Karpas-422 (cell line): ENCODE measurements around the gene SOX5. TPM values are rescaled to one million over a fixed set of nuclear protein-coding genes. Genes with fewer than 3 reads are reported as not detected.

ENCODE experiments used
- DNase-seq: peaks from one replicate; pipeline ENCODE4 v3.0.0-alpha.2; 2015
- H2AFZ ChIP-seq: fragments of 200-600 bp; sonication (generic); 2 replicates; pipeline ENCODE4 v1.6.1; 2014; ENCODE audit warnings: antibody characterized with exemption, low read length, mixed read lengths
- H3K27ac ChIP-seq: fragments of 200-600 bp; sonication (generic); 2 replicates; pipeline ENCODE4 v1.5.1; 2014; ENCODE audit warnings: mild to moderate bottlenecking, low read length, moderate library complexity
- H3K27me3 ChIP-seq: fragments of 200-600 bp; sonication (generic); 2 replicates; pipeline ENCODE4 v1.6.1; 2014; ENCODE audit warnings: low read length, mixed read lengths
- H3K36me3 ChIP-seq: fragments of 200-600 bp; sonication (generic); 2 replicates; pipeline ENCODE4 v1.6.1; 2014; ENCODE audit warnings: low read length, mixed read lengths; ENCODE audit not compliant: insufficient read depth
- H3K4me1 ChIP-seq: fragments of 200-600 bp; sonication (generic); 2 replicates; pipeline ENCODE4 v1.6.1; 2014; ENCODE audit warnings: mild to moderate bottlenecking, low read length, mixed read lengths
- H3K4me2 ChIP-seq: fragments of 200-600 bp; sonication (generic); 2 replicates; pipeline ENCODE4 v1.6.1; 2014; ENCODE audit warnings: low read length, low read depth, mild to moderate bottlenecking; ENCODE audit not compliant: poor library complexity, severe bottlenecking
- H3K4me3 ChIP-seq: fragments of 200-600 bp; sonication (generic); 2 replicates; pipeline ENCODE4 v1.5.1; 2014; ENCODE audit warnings: mild to moderate bottlenecking, antibody characterized with exemption, low read length, mixed read lengths
- H3K79me2 ChIP-seq: fragments of 200-600 bp; sonication (generic); 2 replicates; pipeline ENCODE4 v1.6.1; 2014; ENCODE audit warnings: mild to moderate bottlenecking, low read length, mixed read lengths
- H3K9ac ChIP-seq: fragments of 200-600 bp; sonication (generic); 2 replicates; pipeline ENCODE4 v1.6.0; 2014; ENCODE audit warnings: low read length
- H3K9me2 ChIP-seq: fragments of 200-600 bp; sonication (generic), shearing (Covaris generic); replicated peaks from 2 replicates; pipeline ENCODE4 v1.6.0; 2014; ENCODE audit warnings: mild to moderate bottlenecking, low read length, moderate library complexity; ENCODE audit not compliant: insufficient read depth
- H3K9me3 ChIP-seq: fragments of 300-700, 200-600 bp; sonication (generic); 2 replicates; pipeline ENCODE4 v1.6.1; 2014; ENCODE audit warnings: low read length, mixed read lengths
- H4K20me1 ChIP-seq: fragments of 200-600 bp; sonication (generic); 2 replicates; pipeline ENCODE4 v1.6.1; 2014; ENCODE audit warnings: mild to moderate bottlenecking, antibody characterized with exemption, low read length, low read depth; ENCODE audit not compliant: insufficient read depth
- total RNA-seq: library from RNA; depleted of rRNA; stranded (reverse); fragments of >200 nt; shearing (Covaris generic); gene quantifications from 2 replicates; pipeline ENCODE4 v1.2.3, GENCODE V29; 2014; ENCODE audit warnings: low replicate concordance

SOX5 gene
- total RNA-seq, 1 experiment from 2014 or later = 30.5 TPM

DNA sequence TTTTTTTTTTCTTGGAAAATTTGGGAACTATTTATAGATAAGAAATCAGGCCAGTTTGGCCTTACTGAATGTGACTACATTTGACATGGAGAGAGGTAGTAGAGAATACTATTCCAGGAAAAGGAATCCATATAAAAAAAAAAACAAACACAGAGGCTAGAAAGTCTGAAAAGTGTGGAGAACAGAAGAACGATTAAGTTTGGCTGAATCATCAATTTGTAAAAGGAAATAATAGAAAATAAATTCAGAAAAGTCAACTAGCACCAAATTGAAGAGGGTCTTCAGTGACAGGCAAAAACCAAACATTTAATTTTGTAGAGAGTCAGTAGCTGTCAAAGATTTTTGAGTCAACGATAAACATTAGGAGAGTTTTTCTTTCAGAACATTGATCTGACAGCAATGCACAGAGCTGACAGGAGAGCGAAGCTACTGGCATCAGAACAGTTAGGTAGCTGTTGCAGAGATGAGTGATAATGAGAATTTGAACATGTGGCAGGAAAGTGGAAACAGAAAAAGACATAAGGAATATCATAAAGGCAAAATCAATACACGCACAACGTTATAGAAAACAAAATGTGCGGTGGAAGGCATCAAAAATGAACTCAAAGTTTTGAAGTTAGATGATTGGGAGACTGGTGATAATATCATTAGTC is 241.2 kb downstream of the SOX5 start:
- H3K4me2 ChIP-seq = no peak overlapping the region
- H3K27me3 ChIP-seq = no peaks in the 10 kb centered on the region
- H3K9me2 ChIP-seq = no peaks in the 10 kb centered on the region
- H4K20me1 ChIP-seq = no peaks in the 10 kb centered on the region
- no peaks in the 10 kb centered on the region for H3K79me2 ChIP-seq
- no peak overlapping the region for H2AFZ ChIP-seq
- H3K9ac ChIP-seq = no peak overlapping the region
- no peak for DNase-seq
- no peaks in the 10 kb centered on the region for H3K9me3 ChIP-seq
- no peak overlapping the region for H3K4me3 ChIP-seq
- H3K36me3 ChIP-seq = no peaks in the 10 kb centered on the region
- H3K27ac ChIP-seq = no peak overlapping the region
- H3K4me1 ChIP-seq = no peaks in the 10 kb centered on the region

DNA sequence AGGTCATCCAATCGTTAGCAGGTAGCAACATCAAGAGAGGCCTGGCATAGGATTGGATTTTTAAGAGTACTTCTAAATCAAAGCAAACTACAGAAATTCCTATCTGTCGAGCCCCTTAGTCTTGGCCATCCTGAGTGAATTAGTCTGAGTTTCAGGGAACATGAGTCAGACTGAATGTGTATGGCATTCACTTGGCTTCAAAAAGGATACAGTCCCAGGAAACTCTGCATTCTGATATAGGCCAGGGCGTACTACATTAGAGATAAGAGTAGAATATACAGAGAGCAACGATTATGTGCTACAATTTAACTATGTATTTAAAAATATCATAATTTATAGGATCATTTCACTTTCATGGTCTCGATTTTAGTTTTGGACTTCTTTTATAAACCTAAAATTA is 242.2 kb downstream of the SOX5 start:
- H3K27me3 ChIP-seq = no peaks in the 10 kb centered on the region
- no peaks in the 10 kb centered on the region for H3K4me1 ChIP-seq
- no peaks in the 10 kb centered on the region for H3K9me3 ChIP-seq
- no peaks in the 10 kb centered on the region for H3K36me3 ChIP-seq
- no peak for DNase-seq
- H3K9me2 ChIP-seq = no peaks in the 10 kb centered on the region
- no peak overlapping the region for H3K4me2 ChIP-seq
- H3K27ac ChIP-seq = no peak overlapping the region
- no peaks in the 10 kb centered on the region for H3K79me2 ChIP-seq
- no peak overlapping the region for H2AFZ ChIP-seq
- no peak overlapping the region for H3K9ac ChIP-seq
- no peaks in the 10 kb centered on the region for H4K20me1 ChIP-seq
- no peak overlapping the region for H3K4me3 ChIP-seq

DNA sequence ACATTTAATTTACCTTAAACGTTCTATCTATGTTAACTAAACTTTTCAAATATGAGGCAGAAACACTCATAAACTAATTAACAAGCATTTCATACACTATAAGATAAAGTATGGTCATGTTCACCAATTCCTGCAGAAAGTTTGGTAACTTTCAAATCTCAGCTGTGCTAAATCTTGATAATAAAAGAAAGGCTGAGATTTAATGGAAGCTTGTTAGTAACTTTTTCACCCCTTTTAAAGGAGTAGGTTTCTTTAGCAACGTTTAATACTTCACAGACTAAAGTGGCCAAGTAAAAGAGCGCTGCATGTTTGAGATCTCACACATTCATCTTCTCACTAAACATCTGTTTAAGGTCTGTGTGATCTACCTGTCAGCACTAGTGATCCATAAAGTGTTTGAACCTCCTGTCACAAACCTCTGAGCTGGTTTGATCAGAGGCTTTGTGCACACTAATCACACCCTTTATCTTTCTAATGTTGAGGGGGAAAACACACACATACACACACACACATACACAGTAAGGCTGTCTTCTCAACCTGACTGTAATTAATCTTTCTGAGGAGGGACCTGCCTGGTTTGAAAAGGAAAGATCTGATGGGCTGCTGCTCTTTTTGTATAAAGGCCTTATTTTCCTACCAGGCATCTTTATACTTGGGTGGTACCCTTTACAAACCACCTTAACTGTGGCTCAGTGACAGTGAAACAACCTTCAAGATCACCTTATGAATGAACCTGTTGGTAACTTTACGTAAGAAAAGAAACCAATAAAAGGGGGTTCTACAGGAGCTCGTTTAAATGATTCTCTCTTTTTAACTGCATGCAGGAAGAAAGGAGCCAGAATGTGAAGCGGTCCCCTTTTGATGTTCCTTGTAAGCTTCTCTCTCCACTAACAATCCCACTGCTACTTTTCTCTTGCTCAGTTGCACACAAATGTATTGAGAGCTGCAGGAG is 244.2 kb downstream of the SOX5 start:
- Histone ChIP-seq H3K9me2 (no peaks in the 10 kb centered on the region), H3K27me3 (no peaks in the 10 kb centered on the region), H3K79me2 (no peaks in the 10 kb centered on the region), H3K9ac (no peak overlapping the region), H2AFZ (no peak overlapping the region), H3K27ac (no peak overlapping the region), H3K4me3 (no peak overlapping the region), H3K9me3 (no peaks in the 10 kb centered on the region), H3K36me3 (no peaks in the 10 kb centered on the region), H3K4me1 (no peaks in the 10 kb centered on the region), H4K20me1 (no peaks in the 10 kb centered on the region), H3K4me2 (no peak overlapping the region)
- DNase-seq = no peak

DNA sequence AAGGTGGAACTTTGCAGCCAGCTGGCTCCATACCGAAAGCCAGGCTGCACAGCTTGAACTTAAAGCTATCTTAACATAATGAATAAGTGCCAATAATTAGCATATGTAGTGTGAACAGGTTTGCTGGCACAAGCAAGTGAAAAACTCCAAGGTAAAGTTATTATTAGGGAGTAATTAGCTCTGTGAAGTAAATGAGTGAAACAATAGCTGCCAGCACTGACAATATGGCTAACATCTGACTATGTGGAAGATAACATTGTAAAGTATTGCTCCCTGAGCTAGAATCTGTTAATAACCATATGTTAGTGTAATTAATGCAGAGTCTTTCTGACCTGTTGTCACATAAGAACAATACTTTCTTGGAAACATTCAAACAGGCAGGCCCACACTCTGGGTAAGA is 246.4 kb downstream of the SOX5 start:
- H4K20me1 ChIP-seq = no peaks in the 10 kb centered on the region
- no peaks in the 10 kb centered on the region for H3K36me3 ChIP-seq
- H3K4me2 ChIP-seq = no peak overlapping the region
- no peak overlapping the region for H3K4me3 ChIP-seq
- H3K79me2 ChIP-seq = no peaks in the 10 kb centered on the region
- H3K9ac ChIP-seq = no peak overlapping the region
- H2AFZ ChIP-seq = no peak overlapping the region
- no peaks in the 10 kb centered on the region for H3K9me2 ChIP-seq
- no peaks in the 10 kb centered on the region for H3K4me1 ChIP-seq
- H3K27ac ChIP-seq = no peak overlapping the region
- H3K27me3 ChIP-seq = no peaks in the 10 kb centered on the region
- DNase-seq = no peak
- no peaks in the 10 kb centered on the region for H3K9me3 ChIP-seq

DNA sequence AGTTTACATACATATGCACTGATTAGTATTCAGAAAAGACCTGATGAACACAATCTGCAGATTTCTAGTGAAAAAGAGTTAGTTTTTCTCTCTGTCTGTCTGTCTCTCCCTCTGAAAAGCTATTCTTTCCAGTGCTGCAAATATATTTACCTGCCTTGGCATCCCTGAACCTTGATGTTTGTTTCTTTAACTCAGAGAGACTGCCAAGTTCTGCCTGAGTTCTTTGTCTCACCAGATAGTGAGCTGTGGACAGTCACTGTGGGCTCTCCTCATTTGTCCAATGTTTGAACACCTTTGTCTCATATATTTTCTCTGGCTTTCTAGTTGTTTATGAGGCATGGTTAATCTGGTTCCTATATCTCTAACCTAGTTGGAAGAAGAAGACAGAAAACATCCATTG is 250.4 kb downstream of the SOX5 start:
- Histone ChIP-seq H4K20me1 (no peaks in the 10 kb centered on the region), H3K36me3 (no peaks in the 10 kb centered on the region), H2AFZ (no peak overlapping the region), H3K4me1 (no peaks in the 10 kb centered on the region), H3K27me3 (no peaks in the 10 kb centered on the region), H3K9ac (no peak overlapping the region), H3K9me2 (no peaks in the 10 kb centered on the region), H3K9me3 (no peaks in the 10 kb centered on the region), H3K4me3 (no peak overlapping the region), H3K79me2 (no peaks in the 10 kb centered on the region), H3K4me2 (no peak overlapping the region), H3K27ac (no peak overlapping the region)
- no peak for DNase-seq

DNA sequence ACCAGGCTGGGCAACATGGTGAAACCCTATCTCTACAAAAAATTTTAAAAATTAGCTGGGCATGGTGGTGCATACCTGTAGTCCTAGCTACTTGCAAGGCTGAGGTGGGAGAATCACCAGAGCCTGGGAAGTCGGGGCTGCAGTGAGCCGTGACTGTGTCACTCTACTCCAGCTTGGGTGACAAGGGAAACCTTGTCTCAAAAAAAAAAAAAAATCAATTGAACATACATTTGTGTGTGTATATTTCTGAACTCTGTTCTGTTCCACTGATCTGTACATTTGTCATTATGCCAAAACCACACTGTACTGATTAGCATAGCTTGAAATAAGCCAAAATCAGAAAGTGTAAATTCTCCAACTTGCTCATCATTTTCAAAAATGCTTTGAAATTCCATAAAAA is 254.6 kb downstream of the SOX5 start:
- no peak overlapping the region for H3K4me2 ChIP-seq
- no peaks in the 10 kb centered on the region for H3K4me1 ChIP-seq
- no peaks in the 10 kb centered on the region for H3K27me3 ChIP-seq
- DNase-seq = no peak
- no peak overlapping the region for H3K9ac ChIP-seq
- H3K9me2 ChIP-seq = no peaks in the 10 kb centered on the region
- no peaks in the 10 kb centered on the region for H3K9me3 ChIP-seq
- H3K79me2 ChIP-seq = no peaks in the 10 kb centered on the region
- H4K20me1 ChIP-seq = no peaks in the 10 kb centered on the region
- no peak overlapping the region for H3K27ac ChIP-seq
- no peaks in the 10 kb centered on the region for H3K36me3 ChIP-seq
- H3K4me3 ChIP-seq = no peak overlapping the region
- no peak overlapping the region for H2AFZ ChIP-seq

DNA sequence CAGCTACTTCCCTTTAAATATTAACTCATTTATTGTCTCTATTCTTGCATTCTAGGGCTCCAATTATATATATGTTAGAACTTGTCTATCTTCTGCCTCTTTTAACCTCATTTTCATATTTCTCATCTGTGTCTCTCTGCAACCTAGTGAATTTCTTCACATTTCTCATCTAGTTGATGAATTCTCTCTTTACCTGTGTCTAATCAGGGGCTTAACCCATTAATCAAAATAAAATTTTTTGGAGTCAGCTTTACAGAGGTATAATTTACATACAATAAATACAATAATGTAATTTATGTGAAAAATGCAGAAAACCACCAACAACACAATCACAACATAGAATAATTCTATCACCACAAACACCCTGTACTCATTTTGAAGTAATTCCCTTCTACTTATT is 255.2 kb downstream of the SOX5 start:
- Histone ChIP-seq H3K4me3 (no peak overlapping the region), H3K4me2 (no peak overlapping the region), H4K20me1 (no peaks in the 10 kb centered on the region), H3K4me1 (no peaks in the 10 kb centered on the region), H2AFZ (no peak overlapping the region), H3K79me2 (no peaks in the 10 kb centered on the region), H3K27ac (no peak overlapping the region), H3K9ac (no peak overlapping the region), H3K9me3 (no peaks in the 10 kb centered on the region), H3K9me2 (no peaks in the 10 kb centered on the region), H3K36me3 (no peaks in the 10 kb centered on the region), H3K27me3 (no peaks in the 10 kb centered on the region)
- DNase-seq = no peak

DNA sequence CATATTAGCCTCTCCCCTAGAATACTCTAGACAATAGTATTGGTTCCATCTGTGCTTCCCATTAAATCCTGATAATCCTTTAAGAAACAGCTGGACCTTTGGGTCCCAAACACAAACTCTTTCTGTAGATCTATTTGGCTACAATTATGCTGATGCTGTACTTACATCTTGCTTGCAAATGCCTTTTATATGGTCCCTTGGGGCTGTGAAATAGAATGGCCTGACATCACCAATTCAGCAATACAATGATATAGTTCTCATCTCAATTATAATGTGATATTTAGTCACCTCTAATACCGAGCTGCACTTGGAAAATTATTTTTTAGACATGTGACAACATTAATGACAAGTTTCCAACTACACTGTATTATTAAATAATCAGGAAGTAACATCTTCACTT is 261.5 kb downstream of the SOX5 start:
- Histone ChIP-seq H4K20me1 (no peaks in the 10 kb centered on the region), H3K4me2 (no peak overlapping the region), H3K79me2 (no peaks in the 10 kb centered on the region), H2AFZ (no peak overlapping the region), H3K36me3 (no peaks in the 10 kb centered on the region), H3K9me3 (no peaks in the 10 kb centered on the region), H3K4me3 (no peak overlapping the region), H3K9me2 (no peaks in the 10 kb centered on the region), H3K27me3 (no peaks in the 10 kb centered on the region), H3K9ac (no peak overlapping the region), H3K27ac (no peak overlapping the region), H3K4me1 (no peaks in the 10 kb centered on the region)
- DNase-seq = no peak
